Mucosa of gallbladder (tissue), 1 donor: ENCODE measurements around the gene PCBP3. TPM values are rescaled to one million over a fixed set of nuclear protein-coding genes. Genes with fewer than 3 reads are reported as not detected.

ENCODE experiments used
- DNase-seq: peaks from one replicate; pipeline ENCODE4 v3.0.0-alpha.2; 2020; ENCODE audit warnings: low spot score
- total RNA-seq: library from RNA; stranded (reverse); gene quantifications from one replicate; pipeline ENCODE4 v1.2.1, GENCODE V29; 2021
- donor health status: DM: no; HTN: no; CAD: no.

The PCBP3 gene
- total RNA-seq, 1 donor from 2014 or later, result 2.1 TPM

DNA sequence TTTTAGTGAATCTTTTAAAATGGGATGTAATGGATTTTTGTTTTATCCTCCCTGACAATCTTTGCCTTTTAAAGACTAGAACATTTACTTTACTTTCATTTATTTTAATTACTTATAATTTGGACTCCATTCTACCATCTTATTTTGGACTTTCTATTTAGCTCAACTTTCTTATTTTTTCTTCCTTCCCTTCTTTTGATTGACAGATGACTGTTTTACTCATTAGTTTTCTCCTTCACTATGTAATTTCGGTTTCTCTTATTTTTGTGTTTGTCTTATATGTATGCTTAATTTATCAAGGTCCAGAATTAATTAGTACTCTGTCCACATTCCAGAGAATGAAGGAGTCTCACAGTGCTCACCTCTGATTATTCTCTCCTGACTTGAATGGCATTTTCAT, 109.9 kb downstream of the PCBP3 start:
- no peak for DNase-seq

GRCh38 chr21:45756029-45756428, 112.5 kb downstream of the PCBP3 start:
- no peak for DNase-seq

DNA sequence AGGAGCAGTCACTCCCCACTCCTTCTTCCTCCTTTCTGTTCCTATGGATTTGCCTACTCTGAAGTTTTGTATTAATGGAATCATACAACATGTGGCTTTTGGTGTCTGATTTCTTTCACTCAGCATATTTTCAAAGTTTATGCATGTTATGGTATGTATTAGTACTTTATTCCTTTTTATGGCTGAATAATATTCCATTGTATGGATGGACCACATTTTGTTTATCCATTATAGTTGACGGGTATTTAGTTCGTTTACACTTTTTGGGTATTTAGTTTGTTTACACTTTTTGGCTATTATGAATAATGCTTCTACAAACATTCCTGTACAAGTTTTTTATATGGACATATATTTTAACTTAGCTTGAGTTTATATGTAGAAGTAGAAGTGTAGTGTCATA, 113.1 kb downstream of the PCBP3 start:
- DNase-seq, result no peak

- DNase-seq, result no peak
These were observed 118.2 kb downstream of the PCBP3 start for GRCh38 chr21:45761704-45762103.

DNA sequence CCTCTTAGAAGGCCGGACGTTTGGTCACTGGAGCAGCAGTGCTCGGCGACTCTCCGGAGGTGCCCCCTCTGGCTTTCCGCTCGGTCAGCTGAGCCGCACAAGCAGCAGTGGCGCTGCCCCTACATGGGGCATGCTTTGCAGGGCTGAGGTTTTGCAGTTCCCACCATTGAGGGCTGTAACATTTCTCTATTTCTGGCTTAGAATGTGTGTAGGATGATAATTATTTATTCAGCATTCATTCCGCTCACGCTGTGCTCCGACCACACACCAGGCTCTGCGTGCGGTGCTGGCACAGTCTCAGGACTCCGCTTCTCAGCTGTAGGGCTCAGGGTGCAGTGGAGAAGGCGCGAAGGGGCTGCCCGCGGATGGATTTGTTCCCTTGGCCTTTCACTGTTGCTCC, 119.5 kb downstream of the PCBP3 start:
- DNase-seq, result no peak

- no peak for DNase-seq
These were observed 120.0 kb downstream of the PCBP3 start for GRCh38 chr21:45763506-45763905.

DNA sequence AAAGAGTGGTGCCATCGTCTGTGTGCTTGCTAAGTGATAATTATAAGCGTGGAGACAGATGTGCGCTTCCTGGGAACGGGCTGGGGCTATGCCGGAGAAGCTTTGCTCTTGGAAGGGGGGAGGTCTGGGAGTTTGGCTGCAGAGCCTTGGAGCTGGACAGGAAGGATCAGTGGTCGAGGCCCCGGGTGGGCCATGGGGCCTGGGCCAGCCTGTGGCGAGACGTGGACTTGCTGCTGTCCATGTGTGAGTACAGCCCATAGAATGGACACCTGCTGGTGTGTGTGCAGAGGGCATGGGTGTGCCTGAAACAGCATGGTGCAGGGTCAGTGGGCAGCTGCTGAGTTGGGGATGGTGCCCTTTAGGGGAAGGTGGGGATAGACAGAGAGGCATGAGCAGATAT, 121.3 kb downstream of the PCBP3 start:
- DNase-seq, result no peak

DNA sequence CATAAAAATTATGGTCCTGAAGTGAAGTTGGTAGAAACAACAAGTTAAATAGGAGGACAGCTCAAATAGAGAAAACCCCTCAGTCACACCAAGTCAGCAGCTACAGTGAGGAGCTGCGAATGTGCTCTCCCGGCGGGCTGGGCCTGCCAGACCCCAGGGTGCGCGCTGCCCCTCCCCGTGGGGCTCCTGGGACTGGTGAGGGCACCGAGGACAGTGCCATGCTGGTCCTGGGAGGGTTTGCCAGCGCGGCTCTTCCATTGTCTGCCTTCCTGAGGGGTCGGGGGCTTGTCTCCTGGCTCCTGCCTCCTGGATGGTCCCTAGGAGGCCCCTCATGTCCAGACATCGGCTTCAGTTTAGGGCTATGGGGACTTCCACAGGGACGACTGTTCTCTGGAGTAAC, 121.8 kb downstream of the PCBP3 start:
- DNase-seq, result no peak

DNA sequence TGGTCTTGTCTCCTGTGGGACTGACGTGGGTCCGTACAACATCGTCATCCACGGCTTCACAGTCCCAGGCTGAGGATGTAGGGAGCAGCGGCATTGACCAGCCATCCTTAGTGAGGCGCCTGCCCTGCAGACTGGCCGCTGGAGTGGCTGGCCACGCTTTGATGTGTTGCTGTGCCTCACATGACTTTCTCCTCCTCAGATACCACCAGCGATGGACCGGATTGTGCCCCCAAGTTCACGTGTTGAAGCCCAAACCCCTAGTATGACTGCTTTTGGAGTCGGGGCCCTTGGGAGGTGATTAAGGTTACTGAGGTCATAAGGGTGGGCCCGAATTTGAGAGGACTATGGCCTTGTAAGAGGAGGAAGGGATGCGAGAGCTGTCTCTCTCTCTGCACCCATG, 122.5 kb downstream of the PCBP3 start:
- no peak for DNase-seq

GRCh38 chr21:45766501-45766900, 123.0 kb downstream of the PCBP3 start:
- no peak for DNase-seq

GRCh38 chr21:45767071-45768006, 123.8 kb downstream of the PCBP3 start:
- no peak for DNase-seq

- DNase-seq, result no peak
These were observed 124.7 kb downstream of the PCBP3 start for GRCh38 chr21:45768011-45768739.

- no peak for DNase-seq
These were observed 125.2 kb downstream of the PCBP3 start for GRCh38 chr21:45768740-45769048.

DNA sequence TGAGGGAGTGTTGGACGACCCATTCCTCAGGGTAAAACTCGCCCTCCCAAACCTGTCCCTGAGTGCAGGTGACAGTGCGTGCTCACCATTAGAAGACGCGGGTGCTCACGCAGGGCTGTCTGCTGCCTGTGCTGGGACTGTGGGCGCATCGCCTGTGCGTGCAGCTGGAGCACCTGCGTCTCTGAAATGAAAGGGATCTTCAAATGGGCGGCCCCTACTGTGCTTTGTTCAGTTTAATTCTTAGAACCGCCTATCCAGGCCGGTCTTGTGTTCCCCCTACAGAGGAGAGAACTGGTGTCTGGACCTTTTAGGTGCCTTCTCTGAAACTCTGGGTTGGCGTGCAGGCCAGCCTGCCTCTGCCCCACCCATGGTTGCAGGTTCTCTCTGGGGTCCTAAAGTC, 125.8 kb downstream of the PCBP3 start:
- DNase-seq, result no peak

- no peak for DNase-seq
These were observed 126.4 kb downstream of the PCBP3 start for GRCh38 chr21:45769896-45770295.

DNA sequence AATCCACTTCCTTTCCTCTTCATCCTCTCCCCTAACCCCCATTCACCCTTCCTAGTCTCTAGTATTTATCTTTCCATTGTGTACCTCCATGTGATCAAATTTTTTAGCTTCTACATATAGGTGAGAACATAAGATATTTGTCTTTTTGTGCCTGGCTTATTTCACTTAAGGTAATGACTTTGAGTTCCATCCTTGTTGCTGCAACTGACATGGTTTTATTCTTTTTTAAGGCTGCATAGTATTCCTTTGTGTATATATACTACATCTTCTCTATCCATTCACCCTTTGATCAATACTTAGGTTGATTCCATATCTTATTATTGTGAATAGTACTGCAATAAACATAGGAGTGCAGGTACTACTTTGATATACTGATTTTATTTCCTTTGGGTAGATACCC, 128.7 kb downstream of the PCBP3 start:
- DNase-seq, result no peak

- no peak for DNase-seq
These were observed 130.8 kb downstream of the PCBP3 start for GRCh38 chr21:45774291-45774690.

DNA sequence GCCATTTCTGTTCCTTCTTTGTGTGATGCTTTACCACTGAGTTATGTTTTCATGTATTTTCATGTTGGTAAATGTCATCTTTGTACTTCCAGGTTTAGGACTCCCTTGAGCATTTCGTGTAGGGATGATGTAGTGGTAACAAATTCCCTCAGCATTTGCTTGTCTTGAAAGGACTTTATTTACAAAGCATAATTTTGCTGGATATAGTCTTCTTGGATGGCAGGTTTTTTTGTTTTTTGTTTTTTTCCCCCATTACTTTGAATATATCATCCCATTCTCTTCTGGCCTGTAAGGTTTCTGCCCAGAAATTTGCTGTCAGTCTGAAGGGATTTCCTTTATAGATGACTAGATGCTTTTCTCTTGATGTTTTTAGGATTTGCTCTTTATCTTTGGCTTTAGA, 133.4 kb downstream of the PCBP3 start:
- DNase-seq, result no peak

DNA sequence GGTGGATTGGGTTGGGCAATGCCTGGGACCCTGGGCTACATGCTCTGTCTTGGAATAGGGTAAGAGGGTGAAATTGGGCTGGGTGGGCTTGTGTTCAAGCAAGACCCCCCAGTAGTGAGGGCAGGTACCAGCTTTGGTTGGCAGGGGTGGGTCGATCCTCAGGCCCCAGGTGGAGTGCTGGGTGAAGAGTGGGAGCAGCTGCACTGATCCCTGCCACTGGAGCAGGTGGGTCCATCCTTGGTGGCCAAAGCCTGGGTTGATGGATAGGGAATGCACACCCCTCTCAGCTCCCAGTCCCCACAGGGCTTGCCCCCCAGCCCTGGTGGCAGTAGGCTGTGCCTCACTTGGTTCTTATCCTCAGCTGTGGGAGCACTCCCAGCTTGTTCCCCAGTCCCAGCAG, 135.2 kb downstream of the PCBP3 start:
- DNase-seq, result no peak

DNA sequence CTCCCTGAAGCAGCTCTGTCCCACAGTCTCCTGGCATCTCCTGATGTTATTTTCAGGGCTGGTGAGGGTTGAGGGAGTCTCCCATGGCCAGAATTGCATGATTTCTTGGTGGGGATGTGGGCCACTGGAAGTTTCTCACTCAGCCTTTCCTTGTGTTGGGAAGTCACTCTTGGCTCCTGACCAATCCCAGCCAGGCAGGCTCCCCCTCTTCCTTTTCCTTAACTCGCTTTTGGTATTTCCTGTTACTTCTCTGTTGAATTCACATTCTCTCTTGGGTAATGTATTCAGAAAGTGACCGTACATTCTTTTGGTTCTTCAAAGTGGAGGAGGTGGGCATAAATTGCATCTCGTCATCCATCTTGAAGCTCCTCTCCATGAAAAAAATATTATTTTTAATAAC, 135.7 kb downstream of the PCBP3 start:
- no peak for DNase-seq

DNA sequence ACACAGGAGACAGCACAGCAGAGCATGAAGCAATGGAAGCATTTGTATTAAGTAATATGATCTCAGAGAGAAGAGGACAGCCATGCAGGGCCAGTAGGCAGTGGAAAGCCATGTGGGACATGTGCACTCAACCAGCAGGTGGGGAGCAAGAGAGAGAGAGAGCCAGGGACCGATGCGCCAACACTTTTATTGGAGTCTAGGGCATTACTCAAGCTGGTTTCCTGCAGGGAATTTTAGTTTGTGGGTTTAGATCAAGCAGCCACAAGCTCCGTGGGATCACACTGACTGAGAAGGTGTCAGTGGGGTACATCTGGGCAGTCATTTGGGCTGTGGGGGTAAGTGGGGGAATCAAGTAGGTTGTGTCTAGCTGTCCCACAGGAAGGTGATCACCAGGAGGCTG, 137.1 kb downstream of the PCBP3 start:
- no peak for DNase-seq

DNA sequence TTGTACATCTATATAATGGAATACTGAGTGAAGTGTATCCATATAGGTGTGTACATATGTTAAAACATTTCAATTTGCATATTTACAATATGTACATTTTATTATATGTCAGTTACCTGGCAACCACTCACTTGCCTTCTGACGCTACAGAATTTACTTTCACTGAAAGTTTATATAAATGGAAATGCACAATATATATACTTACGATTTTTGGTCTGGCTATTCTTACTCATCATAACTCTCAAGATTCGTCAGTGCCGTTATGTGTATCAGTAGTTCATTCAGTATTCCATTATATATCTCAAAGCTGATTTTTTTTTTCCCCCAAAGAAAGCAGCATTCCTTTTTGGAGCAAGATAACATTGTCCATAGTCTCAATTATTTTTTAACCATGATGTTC, 138.2 kb downstream of the PCBP3 start:
- no peak for DNase-seq

GRCh38 chr21:45786660-45787059, 143.1 kb downstream of the PCBP3 start:
- DNase-seq, result no peak
